HG03045 (cell line): ENCODE data around the gene C1orf74.
A peak's percentile ranks its signal among the peaks of the same experiment; 100 is the strongest.
"Not testable (repeated sequence)": the region's sequence is repeated elsewhere in the genome, so short reads cannot be mapped to it uniquely, and the experiment has no call there.

Experiments used
- ATAC-seq: cut with Tn5 transposase; IDR thresholded peaks from one replicate; pipeline ENCODE4 v1.9.1; 2021; ENCODE audit warnings: mild to moderate bottlenecking, moderate library complexity; ENCODE audit not compliant: unreplicated experiment

C1orf74 gene

DNA sequence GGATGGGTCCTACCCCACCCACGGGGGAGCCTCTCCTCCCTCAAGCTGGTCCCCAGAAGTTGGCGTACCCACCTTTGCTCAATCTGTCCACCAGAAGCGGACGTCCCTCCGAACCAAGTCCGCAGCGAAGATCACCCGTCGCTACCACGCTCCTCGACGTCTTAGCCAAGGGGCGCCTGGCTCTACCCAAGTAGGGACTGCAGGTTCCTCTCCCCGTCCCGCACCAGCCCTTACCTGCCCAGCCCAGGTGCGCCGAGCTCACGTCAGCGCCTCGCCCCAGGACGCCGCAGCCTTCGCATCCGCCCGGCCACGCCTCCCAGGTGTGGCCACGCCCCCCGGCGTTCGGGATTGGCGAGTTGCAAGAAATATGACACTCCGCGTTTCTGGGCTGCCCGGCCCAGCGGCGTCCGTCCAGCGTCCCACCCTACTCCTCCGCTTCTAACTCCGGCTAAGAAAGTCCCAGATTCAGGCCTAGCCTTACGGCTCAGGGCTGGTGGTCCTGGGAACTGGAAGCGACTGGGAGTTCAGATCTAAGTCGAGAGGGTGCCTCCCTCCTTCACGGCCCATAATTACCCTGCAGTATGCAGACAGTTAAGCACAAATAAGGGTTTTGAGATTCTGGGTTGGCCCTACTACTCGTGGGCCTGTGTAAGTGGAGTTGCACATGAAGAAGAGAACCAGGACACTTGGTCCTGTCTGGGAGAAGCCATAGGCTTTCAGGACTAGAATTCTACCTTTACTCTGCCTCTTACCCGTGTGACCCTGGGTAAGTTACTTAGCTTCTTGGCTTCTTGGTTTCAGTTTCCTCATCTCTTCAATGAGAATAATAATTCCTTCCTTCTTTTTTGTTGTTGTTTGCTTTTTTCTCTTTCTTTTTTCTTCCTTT, 21.8 kb upstream of the C1orf74 start, which contains the start of gene IRF6:
TSS of gene IRF6 (minus strand) at position 268 of the 886 bp plus-strand sequence. CDS start 4,729 bp downstream, outside the sequence.
- ATAC-seq: peak; percentile 87

DNA sequence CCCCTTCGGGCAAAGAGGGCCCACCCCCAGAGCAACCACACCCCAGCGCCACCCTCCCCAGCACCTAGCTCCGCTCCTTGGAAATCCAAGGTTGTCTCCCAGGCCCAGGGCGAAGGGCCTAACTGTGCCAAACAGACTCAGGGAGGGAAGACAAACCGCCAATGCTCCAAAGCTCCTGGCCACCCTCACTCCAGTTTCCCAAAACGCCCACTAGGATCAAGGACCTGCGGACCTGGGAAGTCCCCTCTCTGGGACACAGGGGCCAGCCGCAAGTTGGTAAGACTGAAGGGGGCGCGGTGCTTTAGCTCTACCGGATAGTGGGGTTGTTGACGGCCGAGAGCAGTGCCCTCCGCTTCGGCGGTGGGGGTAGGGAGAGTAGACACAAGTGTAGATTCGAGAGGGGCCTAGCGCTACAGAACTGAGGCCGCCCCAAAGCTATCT, 21.0 kb upstream of the C1orf74 start:
- no peak for ATAC-seq

DNA sequence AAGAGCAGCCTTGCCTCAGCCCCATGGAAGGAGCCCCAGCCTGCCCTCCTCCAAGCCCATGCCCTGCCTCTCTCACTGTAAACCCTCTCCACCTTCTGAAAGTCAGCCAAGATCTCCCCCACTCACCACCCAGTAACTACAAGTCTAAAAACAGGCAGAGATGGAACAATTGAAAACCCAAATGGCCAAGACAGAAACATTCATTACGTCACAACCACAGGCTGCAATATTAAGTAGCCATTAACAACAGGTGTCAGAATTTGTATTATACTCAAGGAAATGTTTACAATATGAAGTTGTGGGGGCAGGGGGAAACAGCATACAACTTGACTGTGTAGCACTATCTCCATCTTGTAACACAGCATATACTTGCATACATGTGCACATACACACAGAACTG, 19.2 kb upstream of the C1orf74 start:
- ATAC-seq: no peak

DNA sequence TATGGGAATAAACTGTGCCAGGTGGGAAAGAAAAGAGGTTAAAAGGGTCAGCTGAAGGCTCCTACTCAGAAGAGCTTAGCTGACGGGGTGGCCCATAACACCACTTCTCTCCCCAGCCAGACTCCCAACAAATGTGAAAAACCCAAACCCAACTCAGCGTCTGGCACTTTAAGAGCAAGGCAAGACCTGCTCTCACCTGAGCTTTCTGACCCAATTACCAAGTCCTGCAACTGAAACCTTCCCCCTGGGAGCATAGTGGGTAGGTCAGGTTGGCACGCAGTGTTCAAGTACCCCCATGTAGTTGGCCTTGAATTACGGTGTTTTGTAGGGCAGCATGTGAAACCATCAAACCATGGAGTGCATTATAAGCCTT, 18.4 kb upstream of the C1orf74 start:
- ATAC-seq: no peak

DNA sequence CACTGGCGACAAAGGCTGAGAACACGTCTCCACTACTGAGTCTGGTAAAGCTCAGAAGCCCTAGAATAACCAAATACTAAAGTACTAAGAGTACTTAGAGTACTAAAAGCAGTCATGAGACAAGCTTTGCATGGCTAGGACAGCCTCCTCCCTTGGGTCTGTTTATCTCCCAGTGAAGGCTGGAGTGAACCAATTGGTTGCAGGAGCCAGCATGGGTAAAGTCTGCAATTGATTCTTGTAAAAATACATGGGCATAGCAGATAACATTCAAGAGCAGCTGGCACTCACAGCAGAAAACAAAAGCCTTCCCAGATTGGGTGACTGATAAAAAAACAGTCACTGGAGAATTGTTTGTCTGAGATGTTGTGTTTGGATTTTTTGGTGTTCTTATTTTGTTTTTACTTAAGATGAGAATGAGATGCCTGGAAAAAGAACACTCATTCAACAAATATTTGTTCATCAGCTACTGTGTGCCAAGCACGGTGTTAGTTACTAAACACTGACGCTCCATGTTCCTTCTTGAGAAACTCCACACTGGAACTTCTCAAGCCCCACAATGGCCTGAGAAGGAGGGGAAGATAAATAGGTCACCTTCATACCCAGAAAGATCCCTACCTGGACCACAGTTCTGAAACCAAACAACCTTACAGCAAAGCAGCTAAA, 17.9 kb upstream of the C1orf74 start:
- no peak for ATAC-seq

DNA sequence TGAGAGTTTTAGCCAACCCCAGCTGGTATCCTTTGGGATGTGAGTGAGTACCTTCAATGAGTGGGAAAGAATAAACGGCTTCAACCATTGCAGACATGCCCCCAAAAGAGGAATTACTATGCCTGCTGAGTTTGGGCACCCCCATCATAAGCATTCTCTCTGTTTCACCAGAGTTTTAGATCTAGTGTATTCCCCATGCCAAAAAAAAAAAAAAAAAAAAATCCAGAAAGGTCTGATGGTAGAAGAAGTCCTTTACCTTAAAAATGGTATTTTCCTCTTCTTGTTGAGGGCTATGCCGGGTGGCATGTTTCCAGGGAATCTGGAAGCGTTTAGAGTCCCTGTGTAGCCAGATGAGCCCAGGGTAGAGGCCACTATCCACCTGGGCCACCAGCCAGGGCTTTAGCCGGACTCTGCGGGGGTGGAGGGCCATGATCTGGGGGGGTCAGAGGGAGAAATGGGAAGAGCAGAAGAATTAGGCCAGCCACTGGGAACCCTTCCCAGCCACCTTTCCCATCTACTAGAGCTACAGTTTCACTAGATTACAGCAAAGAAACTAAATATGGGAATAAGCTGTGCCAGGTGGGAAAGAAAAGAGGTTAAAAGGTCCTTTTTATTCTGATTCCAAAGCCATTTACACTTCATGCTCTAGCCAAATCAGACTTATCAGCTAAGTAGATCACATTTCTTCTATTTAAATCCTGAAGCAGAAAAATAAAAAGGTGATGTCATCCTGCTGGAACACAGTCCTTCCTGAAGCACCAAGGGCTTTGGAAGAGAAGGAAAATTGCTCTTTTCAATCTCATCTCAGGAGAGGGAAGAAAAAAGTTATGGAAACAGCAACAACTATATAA, 16.9 kb upstream of the C1orf74 start:
- no peak for ATAC-seq

DNA sequence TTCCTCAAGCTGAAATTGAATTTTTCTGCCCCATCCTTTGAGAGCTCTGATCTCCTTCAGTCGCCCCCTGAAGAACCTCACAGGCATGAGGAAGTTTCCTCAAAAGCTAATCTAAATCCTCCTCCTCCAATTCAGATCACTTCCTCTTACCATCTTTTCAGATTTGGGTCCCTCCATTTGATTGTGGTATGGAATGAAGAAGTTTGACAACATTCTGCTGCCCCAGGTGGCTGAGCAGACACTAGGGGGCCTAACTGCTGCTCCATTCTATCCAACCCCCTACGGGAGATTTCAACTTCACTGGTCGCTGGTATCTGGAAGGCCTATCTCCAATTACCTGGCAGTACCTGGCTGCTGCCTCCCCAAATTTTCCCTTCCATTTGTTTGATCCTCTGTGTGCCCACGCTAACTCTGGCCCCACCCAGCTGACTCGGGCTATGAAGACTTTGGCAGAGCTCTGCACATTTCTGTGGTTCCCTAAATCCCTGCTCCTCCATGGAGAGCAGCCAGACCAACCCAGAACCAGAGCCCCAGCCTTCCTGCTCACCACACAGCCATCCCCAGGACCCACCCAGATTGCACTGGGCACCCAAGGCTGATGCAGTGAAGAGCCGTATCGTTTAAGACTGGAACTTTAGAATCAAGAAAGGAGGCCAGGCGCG, 13.8 kb upstream of the C1orf74 start:
- ATAC-seq: no peak

DNA sequence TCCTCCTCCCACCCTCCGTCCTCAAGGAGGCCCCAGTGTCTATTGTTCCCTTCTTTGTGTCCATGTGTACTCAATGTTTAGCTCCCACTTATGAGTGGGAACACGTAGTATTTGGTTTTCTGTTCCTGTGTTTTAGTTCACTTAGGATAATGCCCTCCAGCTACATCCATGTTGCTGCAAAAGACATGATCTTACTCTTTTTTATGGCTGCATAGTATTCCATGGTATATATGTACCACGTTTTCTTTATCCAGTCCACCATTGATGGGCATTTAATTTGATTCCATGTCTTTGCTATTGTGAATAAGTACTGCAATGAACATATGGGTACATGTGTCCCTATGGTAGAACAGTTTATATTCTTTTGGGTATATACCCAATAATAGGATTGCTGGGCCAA, 9.4 kb upstream of the C1orf74 start:
- not testable (repeated sequence) for ATAC-seq

DNA sequence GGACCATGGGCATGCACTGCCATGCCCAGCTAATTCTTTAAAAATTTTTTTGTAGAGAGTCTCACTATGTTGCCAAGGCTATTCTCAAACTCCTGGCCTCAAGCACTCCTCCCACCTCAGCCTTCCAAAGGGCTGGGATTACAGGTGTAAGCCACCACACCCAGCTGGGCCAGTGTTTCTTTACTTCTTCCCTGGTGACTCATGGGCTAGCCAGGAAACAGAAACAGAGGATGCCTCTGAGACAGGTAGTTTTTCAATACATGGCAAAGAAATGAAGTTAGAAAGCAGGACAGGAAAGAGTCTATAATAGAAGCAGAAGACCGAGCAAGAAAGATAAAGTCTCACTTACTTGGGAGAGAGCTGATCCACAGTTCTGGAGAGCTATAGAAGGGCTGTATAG, 7.6 kb upstream of the C1orf74 start:
- no peak for ATAC-seq

DNA sequence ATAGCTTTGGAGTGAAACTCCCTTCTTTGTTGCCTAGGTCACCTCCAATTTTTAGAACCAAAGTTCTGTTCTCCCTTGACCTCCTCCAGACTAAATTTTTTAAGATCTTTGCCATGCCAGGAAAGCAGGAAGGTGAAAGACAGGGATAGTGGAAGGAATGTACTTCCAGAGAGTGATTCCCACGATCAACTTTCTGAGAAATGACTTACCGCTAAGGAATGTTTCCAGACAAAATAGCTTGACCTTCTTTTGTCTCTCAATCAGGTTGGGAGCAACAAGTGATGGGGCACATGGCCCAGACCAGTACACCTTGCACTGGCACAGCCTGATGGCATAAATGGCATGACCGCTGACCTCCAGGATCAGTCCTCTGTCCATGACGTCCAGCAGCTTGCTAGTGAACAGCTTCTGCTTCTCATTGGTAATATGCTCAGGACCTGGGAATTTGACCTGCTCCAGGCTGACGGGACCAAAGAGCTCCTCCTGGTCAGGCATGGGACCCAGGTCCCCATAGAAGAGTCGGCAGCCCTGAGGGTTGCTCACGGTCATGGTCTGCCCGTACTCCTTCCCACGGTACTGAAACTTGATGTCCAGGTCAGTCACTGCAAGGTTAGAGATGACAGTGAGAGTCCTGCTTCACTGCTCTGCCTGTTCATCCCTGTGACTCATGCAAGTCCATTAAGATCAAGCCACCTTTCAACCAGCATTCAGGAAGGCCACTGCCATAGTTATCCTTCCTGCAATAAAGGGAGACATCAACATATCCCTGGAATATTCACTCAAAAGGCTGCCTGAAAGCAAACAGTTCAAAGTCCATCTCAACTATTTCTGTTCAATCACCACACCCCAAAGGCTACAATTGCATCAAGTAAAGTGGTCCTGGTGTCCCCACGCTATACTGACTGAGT, 6.2 kb upstream of the C1orf74 start:
- no peak for ATAC-seq

DNA sequence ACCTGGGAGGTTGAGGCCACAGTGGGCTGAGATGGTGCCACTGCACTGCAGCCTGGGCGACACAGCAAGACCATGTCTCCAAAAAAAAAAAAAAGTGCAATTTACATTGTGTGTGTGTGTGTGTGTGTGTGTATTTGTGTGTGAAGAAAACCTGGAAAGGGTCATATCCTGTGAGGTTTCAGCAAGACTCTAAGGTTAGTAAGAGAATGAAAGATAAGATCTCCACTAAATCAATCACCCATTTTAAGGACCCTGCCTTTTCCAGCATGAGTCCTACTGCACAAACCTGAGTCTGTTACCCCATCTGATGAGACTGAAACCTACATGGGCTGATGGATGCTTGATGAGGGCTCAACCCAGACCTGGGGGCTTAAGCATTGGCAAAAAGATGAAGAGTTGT, 4.9 kb upstream of the C1orf74 start:
- no peak for ATAC-seq

DNA sequence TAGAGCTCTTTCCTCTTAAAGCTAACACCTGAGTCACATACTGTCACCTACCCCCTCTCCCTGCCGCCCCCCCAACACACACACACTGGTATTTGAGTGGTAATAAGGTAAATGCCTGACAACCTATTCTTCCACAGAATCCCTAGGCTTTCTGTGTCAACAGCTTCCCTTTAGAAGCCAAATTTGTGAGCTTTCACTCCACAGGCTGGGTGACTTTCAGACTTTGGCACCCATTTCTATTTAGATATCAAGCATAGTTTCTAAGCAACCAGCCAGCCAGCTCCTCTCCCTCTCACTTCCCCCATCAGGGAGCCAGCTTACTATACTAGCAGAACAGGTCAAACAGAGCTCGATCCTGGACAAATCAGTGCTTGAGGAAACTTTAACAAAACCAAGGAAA, 3.2 kb upstream of the C1orf74 start:
- ATAC-seq: no peak

DNA sequence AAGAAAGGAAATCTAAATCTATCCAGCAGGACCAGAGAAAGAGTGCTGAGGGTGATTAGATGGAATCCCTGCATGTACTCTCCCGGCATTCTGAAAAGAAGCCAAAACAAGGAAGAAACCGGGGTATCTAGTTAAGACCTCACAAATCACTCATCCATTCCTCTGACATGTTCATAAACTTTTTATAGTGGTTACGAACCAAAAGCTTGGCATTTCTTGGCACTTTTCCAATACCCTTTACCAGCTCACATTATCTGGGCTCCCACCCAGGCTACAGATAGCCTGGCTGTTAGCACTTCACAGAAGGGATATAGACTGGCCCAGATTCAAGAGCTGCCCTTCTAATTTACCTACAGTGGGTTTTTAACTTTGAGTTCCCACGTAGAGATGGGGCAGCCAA, 1.8 kb upstream of the C1orf74 start:
- no peak for ATAC-seq

DNA sequence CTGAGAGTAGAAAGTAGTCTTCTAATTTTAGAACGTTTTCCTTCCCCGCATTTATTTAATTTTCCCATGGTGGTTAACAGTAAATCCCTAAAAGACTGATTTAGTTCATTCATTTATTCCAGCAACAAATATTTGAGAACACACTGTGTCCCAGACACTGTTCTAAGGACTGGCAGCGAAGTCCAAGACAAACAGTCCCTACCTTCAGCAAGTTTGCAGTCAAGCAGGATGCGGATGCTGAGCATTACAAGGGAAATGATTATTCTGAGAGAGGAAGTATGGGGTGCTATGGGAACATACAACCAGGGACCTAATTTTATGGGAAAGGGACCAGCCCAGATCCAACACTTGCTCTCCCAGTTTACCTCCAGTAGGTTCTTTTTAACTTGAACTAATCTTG, 1.2 kb upstream of the C1orf74 start:
- ATAC-seq: no peak

DNA sequence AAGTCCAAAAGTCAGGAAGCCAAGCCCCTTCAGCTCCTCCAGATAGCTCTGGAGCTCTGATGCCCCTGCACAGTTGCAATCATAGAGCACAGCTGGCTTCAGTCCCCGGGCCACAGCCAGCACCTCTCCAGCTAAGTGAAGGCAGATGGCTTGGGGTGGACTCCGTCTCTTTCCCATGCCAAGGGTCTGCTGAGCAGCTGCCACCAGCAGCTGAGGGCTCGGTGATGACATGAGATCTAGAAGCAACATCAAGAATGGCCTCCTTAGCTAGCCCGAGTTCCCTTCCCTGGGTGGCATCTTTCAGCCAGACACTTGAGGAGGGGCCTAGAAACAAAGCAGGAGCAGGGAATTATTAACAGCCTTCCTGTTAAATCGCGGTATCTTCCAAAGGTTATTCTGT, 973 bp downstream of the C1orf74 start:
- no peak for ATAC-seq

DNA sequence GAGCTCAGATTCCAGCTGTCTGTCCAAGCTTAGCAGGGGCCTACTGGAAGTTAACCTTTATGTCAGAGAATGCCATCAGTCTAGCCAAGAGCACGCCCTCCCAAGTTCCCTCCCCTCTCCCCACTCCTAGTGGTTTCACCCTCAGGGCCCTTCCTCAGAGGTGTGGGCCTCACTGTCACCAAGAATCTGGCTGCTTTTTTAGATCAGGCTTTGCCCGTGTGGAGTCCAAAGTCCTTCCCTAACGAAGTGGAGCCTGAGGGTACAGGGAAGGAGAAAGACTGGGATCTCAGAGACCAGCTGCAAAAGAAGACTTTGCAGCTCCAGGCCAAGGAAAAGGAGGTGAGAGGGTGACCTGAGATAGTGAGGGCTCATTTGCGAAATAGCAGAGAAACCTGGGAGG, 4.1 kb downstream of the C1orf74 start:
- ATAC-seq: no peak

DNA sequence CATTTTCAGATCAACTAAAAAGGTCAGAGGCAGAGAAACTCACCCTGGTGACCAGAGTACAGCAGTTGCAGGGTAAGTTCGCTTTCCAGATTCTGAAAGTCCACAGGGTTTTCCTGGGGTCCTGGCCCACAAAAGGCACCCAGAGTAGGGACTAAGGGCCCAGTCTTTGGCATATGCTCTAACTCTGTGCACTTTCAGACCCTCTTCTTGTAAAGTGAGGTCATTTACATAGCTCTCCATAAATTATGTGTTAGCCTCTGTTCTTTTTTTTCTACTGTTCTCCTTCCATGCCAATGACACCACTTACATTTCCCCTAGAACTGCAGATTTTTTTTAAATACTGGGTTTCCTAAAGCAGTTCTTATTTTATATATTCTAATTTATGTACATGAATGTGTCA, 6.3 kb downstream of the C1orf74 start:
- ATAC-seq: no peak

DNA sequence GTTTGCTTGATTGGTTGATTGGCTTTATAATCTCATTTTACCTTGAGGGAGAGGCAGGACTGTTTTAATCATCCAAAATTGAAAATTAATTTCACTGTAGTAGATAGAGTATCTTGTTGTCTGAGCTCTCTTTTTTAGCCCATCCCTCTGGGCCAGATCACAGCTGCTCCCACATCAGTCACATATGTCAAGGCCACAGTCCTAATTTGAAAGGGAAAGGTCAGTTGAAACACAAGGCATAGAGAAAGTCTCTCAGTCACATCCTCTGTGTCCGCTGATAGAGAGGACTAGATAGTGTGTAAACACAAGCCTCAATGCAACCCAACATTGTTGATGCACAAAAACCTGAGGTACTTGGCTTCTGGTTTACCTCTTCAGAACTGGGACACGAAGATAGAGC, 6.8 kb downstream of the C1orf74 start:
- ATAC-seq: no peak

DNA sequence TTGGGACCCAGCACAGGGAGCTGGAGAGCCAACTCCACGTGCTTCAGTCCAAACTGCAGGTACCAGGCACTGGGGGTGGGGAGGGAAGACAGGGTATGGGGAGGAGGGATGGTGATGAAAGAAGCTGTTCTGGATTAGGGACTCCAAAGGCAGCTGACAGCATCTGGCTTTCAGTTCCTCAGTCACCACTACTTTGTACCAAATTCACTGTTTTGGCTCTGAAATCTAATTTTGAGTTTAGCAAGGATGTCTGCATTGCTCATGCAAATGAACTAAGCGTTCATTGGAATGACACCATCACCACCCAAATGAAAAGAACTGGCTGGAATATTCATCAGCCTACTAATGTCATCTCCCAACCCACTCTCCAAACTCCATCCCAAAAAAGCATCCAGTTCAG, 8.7 kb downstream of the C1orf74 start:
- no peak for ATAC-seq

DNA sequence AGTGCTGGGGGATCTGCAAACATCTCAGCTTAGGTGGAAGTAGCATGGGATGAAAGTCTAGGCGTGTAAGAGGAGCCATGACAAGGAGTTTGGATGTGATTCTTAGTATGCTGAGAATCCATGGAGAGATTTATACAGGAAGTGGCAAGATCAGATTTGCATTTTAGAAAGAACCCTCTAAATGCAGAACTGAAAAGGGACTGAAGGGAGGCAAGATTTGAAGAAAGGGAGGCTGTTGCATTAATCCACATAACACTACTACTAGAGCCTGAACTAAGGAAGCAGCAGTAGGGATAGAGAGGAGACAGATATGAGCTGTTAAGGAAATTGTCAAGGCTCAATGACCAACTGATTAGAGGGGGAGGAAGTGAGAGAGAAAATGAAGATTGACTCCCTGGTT, 9.8 kb downstream of the C1orf74 start:
- no peak for ATAC-seq
